ENCODE measurements around the gene COL4A2.

The COL4A2 gene

DNA sequence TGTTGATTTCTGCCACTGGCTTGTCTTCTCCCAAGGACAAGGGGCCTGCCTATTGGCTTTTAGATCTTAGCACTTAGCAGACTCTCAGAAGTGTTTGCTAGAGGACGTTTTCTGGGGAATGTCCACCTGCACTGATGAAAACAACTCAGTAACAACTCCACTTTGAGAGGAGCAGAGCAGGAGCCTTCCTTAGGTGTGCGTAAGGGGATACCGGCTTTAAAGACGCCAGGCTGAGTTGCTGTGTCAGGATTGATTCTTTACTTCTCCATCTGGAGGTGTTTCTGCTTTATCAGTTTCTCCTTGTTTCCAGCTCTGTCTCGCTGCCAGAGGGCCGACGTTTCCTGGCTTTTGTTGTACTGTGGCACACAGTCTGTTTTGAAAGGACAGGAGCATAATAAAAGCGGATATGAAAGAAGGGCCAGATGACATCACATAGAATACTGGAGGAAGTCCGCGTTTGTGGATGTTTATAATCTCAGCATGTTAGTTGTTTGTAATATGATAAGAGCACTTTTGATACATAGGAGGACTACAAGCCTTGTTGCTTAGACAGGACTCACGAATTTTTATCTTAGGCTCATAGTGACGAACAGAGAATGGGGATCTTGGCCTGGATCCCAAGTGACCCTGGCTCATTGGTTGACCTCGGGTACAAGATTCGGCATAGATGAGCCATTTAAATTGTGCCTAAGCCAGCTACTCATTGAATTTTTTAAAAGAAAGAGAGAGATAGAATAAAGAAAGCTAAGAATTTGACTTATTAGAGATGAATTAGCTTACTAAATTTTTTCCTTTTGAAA, 34.6 kb downstream of the COL4A2 start:
- no peak for DNase-seq

DNA sequence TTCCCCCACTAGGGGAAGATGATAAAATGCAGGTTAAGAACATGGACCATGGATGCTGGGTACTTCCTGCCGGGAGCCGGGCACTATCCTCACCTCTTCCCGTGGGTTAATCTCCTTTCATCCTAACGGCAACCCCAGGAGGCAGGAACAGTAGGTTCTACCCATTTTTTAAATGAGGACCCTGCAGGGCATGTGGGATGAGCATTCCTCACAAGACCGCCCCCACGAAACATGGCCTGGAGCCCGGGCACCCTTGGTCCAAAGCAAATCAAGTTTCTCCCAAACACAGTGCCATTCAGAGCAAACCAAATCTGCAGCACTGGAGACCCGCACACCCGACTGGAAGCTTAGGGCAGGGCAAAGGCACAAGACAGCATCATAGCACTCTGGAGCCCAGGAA, 35.4 kb downstream of the COL4A2 start:
- no peak for DNase-seq

DNA sequence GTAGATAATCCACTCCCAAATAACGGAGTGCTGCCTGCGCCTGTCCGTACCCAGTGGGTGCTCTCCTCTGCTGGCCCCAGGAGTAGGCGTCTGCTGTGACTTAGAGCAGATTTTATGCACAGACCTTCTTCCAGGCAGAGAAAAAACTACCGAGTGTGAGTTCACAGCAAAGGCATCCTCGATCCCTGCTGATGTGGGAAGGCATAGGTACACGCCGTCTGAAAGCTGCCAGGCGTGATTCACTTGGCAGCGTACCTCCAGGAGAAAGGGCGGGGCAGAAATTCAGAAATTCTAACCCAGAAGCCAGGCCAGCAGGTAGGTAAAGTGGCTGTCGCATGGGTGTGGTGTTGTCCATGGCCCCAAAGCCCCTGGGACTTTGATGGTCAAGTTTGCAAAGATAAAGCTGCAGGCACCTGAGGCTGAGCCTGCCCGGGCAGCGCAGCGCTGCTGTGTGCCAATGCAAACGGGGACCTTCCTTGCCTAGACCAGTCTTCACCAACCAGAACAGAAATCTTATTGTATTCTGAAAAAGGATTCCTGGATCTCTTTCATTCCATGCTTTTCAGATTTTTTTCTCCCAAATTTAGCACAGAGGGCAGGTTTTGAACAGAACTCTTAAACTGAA, 36.3 kb downstream of the COL4A2 start:
- DNase-seq = no peak

DNA sequence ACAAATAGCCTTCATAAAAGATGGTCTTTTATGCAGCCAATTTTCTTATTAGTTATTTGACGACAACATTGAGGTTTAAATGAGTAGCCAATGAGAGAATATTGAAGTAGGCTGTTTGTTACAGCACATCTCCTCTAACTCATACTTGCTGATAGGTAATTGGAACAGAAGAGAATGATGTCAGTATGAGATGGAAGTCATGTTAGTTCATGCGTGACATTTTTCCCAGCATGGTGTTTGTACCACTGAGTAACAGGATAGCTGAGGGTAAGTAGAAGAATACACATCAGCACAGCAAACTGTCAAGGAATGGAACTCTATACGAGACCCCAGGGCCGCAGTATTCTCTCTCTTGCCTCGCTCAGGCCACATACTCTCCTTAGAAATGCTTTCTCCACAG, 37.2 kb downstream of the COL4A2 start:
- DNase-seq = no peak

DNA sequence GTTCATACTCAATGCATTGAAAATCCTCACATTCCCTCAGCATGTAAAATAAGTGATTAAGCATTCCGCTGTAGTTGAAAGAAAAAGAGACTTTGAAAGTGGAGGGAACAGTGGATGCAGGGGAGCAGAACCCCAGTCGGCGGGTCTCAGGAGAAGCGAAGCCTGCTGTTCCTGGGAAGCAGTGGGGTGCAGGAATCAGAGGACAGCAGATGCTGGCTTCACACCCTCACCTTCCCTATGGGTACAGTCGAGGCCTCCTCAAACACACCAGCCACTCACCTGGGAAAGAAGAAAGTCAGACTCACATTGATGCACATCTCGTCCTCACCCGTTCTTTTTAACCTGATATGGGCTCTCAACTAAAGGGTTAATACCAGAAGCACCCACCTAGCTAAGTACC, 38.2 kb downstream of the COL4A2 start:
- DNase-seq = no peak

DNA sequence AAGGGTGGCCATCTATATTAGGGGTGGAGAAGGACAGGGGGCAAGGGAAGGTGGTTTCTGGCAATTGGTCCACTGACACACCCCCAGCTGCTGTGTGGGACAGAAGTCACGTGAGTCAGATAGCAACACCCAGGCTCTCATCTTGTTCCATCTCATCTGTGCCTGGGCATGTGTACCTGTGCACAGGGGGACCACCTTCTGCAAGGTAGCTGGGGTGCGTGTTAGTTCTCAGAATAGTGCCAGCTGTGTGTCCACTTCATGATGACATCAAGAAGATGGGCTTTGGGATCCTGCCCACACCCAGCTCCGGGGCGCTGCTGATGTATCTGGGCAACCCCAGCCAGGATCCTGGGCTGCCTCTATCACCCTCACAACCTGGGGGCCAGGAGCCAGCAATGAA, 38.6 kb downstream of the COL4A2 start:
- DNase-seq = no peak

DNA sequence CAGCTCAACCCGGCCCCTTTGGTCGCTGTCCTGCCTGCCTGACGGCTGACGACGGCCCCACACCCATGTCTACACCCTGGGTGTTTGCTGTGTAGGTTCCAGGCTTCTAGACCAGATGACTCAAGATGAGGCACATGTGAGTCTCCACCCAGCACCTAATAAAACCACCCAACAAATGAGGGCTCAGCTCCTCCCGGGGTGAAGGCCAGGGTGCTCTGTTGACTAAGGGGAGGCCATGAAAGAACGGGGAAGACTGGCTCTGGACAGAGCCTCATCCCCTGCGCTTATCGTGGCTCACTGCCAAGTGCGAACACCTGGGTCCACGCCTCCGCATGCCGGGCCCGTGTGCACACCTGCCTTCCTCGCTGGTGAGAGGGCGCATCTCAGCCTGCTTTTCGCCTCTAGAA, 39.6 kb downstream of the COL4A2 start:
- no peak for DNase-seq

DNA sequence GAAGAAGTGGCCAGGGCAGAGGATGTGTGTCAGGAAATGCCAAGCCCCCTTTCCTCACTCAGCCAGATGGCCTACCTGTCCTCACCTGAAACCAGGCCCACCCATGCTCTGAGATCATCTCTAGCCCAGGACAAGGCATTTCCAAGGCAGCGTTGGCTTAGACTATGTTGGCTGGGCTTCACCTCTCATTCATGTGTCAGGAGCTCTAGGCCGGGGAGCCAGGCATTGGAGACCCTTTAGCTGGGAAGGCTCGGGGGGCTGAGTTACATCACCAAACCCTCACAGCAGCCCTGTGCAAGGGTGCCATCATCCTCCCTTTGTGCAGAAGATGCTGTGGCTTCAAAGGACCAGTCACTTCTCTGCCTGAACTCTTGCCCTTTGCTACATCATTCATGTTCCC, 40.0 kb downstream of the COL4A2 start:
- DNase-seq = no peak

DNA sequence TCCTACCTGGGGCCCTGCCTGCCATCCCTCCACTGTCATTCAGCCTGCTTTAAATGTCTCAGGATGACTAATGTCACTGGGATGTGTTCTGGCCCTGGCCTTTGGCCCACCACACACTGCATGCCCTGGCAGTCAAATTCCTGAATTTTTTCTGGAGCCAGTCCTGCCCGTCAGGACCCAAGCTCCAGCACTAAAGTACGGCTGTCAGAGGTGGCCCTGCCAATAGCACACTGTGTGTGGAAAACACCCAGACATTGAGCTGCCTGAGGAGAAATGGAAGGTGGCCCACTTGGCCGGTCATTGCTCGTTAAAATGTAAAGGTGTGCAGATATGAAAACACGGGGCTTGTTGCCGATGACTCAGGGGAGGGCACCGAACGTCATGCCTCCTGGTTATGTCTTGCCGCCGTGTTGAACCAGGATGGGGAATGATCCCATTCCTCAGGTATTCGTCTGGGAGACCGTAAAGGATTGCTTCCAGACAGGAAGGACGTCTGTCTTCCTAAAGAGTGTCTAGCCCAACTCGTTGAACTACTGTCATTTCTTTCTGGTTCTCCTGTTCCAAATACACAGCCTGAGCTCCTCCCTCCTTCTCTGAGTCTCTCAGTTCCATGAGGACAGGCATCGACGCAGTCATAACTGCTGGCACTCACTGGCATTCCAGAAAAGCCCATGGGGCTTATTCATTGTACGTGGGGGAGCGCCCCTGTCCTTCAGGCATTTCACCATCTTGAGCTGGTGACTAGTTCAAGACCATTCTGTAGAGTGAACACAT, 40.6 kb downstream of the COL4A2 start:
- DNase-seq = no peak

DNA sequence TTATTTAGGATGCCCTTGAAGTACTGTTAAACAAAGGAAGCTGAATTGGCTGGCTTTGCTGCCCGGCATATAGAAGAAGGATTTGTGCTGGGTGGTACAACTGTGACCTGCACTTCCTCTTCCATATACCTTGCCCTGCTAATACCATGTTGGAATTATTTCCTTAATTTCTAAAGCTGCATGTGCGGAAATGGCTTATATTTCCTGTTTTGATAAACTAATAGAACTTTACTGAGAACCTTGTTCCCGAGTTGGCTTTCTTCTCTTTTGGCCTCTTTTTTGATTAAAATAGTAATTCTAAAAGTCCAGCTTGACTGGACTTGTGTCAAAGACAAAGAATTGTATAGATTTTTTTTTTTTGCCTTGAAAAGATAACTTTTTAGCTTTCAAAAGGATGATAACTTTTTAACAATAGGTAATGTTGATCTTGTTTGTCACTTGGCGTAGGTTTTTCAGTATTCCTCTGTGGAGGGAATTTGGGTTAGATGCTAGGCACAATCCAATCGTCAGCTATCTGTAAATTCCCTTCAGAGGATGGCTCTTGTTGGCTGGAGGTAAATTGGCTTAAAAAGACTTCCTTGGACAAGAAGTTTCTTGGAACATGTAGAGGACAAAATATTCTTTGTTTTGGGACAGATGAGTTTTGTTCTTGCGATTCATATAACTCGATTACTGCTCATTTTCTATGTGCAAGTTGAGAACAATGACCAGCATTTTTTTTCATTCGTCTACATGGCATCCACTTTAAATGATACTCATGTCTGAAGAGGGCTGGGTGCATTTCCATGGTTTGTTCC, 41.4 kb downstream of the COL4A2 start:
- no peak for DNase-seq

DNA sequence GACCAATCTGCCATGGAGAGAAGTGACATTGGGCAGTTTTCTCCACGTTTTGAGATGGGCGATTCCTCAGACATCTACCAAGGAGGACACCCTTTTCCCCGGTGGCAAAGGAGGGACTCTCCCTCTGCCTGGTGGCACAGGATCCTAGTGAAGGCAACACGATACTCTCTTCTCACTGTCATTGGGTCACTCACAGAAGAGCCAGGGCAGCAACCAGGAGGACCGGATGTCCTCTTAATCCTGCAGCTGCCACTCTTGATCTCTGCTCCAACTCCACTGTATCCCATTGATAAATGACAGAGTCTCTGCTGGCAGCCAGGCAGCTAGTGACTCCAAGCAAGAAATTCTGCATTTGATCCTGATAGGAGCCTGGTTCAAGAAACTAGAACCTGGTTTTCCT, 42.2 kb downstream of the COL4A2 start:
- DNase-seq = no peak

DNA sequence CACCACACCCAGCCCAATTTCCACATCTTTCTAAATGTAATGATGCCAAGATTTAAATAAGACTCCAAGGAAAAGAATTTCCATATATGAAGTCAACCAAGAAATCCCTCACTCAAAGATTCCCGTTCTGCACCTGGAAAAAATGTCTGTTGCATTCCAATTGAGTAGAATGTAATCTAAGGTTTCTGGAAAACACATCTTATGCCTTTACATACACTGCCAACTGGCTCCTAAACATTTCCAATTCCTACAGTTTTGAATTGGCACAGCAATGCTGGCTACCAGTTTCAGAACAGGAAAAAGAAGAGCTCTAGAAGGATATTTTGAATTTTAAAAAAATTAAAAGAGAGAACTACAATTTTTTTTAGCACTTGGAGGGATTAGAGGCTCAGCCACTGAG, 43.0 kb downstream of the COL4A2 start:
- no peak for DNase-seq

DNA sequence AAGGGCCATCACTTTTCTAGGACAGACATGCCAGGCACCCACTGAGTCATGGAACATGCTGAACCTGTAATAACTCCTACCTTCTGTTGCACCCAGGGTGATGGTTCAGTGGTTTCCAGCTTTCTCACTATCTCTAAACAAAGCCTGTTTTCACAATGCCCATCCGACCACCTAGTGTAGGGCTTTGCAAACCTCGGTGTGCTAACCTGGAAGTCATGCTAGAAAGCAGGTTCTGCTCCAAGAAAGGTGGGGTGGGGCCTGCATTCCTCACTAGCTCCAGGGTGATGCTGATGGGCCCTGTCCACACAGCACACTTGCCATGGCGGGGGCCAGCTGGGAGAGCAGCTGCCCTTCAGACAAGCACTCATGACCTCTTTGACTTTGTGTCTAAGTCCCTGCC, 43.4 kb downstream of the COL4A2 start:
- no peak for DNase-seq

DNA sequence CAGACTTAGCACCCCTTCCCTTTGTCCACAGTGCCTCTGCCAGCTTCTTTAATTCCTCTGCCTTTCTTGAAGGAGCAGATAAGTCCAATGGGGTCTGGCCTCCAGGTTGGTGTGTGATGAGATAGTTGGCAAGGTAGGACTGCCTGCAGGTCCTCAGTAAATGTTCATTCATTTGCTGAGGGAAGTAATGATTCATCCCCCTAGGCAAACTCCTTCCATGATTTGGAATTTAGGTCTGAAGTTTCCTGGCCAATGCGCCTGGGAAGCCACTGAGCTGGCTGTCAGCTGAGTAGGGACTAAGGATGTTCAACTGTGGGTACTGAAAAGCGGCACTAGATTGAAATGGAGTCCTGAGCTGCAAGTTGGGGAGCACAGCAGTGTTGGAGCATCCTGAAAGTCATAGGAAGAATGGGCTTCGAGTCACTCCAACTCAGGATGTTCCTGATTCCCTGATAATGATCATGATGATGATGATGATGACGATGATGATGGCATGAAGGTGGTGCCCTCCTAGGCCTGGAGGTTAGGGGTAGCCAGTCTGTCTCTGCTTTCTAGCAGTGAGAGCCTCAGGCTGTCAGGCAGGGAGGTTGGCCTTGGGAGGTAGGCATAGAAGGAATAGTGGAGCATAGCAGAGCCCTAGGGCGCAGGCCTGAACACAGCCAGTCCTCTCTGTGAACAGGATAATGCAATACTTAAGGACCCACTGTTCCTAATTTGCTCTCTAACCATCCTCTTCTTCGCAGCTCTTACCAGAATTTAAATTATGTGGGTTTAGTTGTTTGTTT, 44.7 kb downstream of the COL4A2 start:
- DNase-seq = no peak

DNA sequence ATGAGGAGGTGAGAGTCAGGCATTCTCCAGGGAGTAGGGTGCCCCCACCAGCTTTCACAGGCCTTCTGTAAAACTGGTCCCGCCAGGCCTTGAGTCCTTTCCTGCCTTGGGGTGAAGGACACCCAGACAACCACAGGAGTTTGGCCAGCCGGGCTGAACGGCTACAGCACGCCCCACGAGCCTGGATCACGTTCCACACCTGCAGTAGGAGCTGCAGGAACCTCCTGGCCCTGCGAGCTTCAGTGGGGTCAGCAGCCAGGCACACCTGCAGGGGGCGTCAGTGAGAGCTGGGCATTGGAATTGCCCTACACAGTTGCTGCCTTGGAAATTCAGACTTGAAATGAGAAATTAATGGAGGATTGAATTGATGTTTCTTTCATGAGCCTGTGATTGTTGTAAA, 45.7 kb downstream of the COL4A2 start:
- no peak for DNase-seq

DNA sequence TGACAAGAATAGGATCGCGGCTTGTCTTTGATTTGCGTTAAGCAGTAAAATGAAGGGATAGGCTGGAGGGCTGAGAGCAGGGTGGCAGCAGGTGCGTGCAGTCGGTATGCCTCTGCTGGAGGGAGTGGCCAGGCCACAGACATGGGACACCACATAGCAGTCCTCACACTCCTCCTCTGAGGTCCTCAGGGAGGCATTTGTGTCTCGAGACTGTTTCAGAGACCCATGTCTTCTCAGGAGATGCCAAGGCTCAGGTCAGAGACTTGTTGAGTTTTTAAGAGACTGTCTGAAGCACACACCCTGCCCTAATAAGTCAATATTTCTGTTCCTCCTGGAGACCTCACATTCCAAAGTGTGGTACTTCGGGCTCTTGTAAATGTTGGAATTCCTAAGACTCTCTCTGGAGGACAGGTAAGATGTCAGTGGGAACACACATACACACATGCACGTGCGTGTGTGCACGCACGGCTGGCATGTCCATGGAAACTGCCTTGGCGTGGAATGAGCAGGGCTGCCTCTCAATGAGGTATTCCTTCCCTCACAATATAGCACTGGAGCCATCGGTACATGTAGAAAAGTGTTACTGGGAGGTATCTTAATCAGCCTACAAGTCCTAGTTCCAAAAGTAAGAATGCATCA, 46.4 kb downstream of the COL4A2 start:
- no peak for DNase-seq

DNA sequence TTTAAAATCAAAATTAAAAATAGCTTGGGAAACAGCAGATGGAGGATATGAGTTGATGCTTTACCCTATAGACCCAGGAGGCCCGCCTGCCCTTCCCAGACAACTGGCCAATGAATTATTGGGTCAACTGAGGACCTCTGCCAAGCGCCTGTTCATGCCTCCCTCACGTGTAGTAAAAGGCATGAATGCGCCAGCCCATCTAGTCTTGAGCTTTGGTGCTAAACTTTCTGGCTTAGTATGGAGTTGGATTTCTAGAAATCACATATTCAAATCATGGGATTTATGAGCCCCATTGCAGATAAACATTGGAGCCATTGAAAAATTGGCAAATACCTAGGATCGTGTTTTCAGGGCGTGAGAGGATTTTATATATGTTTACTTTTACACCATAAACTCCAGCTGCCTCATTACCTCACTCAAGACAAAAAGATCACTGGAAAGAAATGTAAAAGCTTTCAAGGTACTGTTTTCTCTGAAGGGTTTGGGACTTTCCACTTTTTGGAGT, 47.1 kb downstream of the COL4A2 start:
- DNase-seq = peak; percentile 23

DNA sequence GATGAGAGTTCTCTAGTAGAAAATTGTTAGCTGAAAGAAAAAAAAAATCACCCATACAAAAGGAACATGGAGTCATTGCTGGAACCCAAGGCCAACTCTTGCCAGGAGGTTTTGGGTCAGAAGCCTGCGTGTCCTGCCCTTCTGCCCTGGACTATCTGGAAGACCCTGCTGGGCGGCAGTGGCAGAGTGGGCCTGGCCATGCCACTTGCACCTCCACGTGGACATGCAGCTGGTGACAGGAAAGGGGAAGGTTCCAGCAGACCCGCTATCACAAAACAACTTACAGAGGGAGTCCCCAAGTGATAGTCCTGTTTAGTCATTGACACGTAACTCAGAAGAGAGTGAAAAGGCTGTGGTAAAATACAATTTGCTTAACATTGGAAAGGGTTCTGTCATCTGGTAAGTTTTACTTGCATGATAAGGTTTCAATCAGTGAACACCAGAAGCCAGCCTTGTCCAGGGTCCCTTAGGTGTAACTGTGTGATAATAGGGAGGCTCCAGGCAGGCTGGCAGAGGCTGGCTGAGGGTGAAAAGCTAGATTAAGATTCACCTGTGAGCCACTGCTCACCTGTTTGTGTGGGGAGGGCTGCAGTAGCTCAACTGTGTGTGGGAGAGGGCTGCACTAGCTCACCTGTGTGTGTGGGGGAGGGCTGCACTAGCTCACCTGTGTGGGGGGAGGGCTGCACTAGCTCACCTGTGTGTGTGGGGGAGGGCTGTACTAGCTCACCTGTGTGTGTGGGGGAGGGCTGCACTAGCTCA, 47.8 kb downstream of the COL4A2 start:
- no peak for DNase-seq

DNA sequence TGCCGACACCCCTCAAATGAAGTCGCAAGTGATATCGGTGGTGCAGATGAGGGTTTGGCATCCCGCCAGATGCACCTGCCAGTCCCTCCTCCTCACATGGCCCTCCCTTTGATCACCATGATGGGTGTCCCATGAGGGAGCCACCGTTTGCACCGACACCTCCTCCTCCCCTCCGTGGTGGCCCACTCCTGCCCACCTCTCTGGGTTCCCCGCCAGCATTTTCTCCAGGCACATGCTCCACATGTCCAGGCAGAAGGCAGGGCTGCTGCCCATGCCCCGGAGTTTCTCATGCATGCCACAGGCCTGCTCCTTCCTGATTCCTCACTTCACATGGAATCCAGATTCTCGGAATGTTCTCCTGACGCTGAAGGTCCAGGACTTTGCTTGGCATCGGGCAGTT, 49.3 kb downstream of the COL4A2 start:
- no peak for DNase-seq

DNA sequence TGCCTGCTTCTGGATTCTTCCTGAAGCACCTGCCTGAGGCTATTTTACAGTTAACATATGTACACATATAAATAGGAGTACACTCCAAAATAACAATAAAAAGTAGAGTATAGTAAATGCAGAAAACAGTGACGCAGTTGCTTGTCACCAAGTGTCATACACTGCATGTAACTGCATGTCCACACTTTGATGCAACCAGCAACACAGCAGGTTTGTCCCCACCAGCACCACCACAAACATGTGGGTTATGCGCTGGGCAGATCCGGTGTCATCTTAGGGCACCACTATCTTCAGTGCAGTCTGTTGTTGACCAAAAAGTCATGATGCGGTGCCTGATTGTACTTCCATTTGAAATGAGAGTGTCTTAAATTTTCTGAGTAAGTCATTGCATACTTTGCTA, 51.3 kb downstream of the COL4A2 start:
- no peak for DNase-seq

DNA sequence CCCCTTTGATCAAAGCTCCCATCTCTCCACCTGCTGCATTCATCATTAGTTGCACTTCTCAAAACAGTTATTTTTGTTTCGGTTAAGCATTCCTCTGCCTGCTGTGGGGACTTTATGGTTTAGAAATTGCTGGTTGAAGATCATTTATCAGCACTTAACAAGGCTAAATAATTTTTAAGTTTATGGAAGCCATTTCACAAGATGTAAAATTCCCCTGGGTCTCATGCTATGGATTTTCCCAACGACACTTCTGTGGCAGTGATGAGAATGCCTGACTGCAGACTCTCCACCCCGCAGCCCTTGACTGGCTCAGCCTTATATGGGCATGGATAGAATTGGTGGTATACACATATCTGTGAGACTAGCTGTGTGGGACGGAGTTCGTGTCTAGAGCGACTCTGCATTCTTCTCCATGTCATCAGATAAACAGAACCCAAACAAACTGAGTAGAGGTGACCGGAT, 52.8 kb downstream of the COL4A2 start:
- no peak for DNase-seq

Data from NCI-H526 treated with DMSO at 0.1 percent for 48 hours (cell line).